Liver (tissue), 9 donors: ENCODE measurements around the gene ITGA5. TPM values are rescaled to one million over a fixed set of nuclear protein-coding genes. Genes with fewer than 3 reads are reported as not detected.

Experiments
- DNase-seq: peaks from one replicate; pipeline ENCODE4 v3.0.0-alpha.2; 2017; ENCODE audit warnings: low spot score
- H3K27ac ChIP-seq, 2 donors: one replicate each; pipeline ENCODE4 v1.7.0; 2013; ENCODE audit warnings: inconsistent platforms in 2 of 2, low read length in 2 of 2, control low read depth in 1 of 2, low read depth in 1 of 2, mild to moderate bottlenecking in 1 of 2
- H3K27me3 ChIP-seq, 4 donors: one replicate each; pipeline versions ENCODE4 v1.6.1 to v1.7.0; 2013; ENCODE audit warnings: low read length in 3 of 4, inconsistent platforms in 1 of 4, mild to moderate bottlenecking in 1 of 4, moderate library complexity in 1 of 4; ENCODE audit not compliant: control insufficient read depth in 4 of 4, insufficient read depth in 4 of 4
- H3K36me3 ChIP-seq, 4 donors: one replicate each; pipeline versions ENCODE4 v1.6.1 to v1.7.0; 2013; ENCODE audit warnings: low read length in 3 of 4, mild to moderate bottlenecking in 3 of 4, low read depth in 1 of 4, moderate library complexity in 1 of 4; ENCODE audit not compliant: control insufficient read depth in 4 of 4, insufficient read depth in 3 of 4
- H3K4me1 ChIP-seq, 4 donors: one replicate each; pipeline versions ENCODE4 v1.6.1 to v1.7.0; 2013; ENCODE audit warnings: low read length in 3 of 4, mild to moderate bottlenecking in 3 of 4, moderate library complexity in 1 of 4; ENCODE audit not compliant: control insufficient read depth in 4 of 4, insufficient read depth in 4 of 4
- H3K4me3 ChIP-seq, 3 donors: one replicate each; pipeline versions ENCODE4 v1.6.1 to v1.7.0; 2013; ENCODE audit warnings: low read length in 3 of 3, control low read depth in 1 of 3, low read depth in 1 of 3, mild to moderate bottlenecking in 1 of 3
- H3K9ac ChIP-seq, 2 donors: one replicate each; pipeline ENCODE4 v1.7.0; 2013; ENCODE audit warnings: low read length in 2 of 2, mild to moderate bottlenecking in 2 of 2, moderate library complexity in 2 of 2, control low read depth in 1 of 2, low read depth in 1 of 2
- H3K9me3 ChIP-seq, 4 donors: one replicate each; pipeline versions ENCODE4 v1.6.1 to v1.7.0; 2013; ENCODE audit warnings: low read length in 3 of 4; ENCODE audit not compliant: control insufficient read depth in 4 of 4
- EGR1 ChIP-seq, 2 donors: IDR thresholded peaks; 2 replicates each; pipeline ENCODE4 v1.6.1; 2016 to 2018; ENCODE audit warnings: antibody characterized with exemption in 2 of 2, low read depth in 2 of 2
- FOXA1 ChIP-seq: IDR thresholded peaks from 2 replicates; pipeline ENCODE4 v1.6.1; 2016; ENCODE audit warnings: antibody characterized with exemption
- FOXA2 ChIP-seq: IDR thresholded peaks from 2 replicates; pipeline ENCODE4 v1.6.1; 2016; ENCODE audit warnings: antibody characterized with exemption
- GABPA ChIP-seq, 2 donors: IDR thresholded peaks in 1 of 2; conservative IDR thresholded peaks in 1 of 2; 2 replicates each; pipeline ENCODE4 v1.6.1; 2016; ENCODE audit warnings: antibody characterized with exemption in 2 of 2, mild to moderate bottlenecking in 1 of 2, moderate library complexity in 1 of 2
- HNF4A ChIP-seq, 2 donors: conservative IDR thresholded peaks; 2 replicates each; pipeline ENCODE4 v1.6.1; 2016; ENCODE audit warnings: antibody characterized with exemption in 2 of 2, mild to moderate bottlenecking in 2 of 2
- HNF4G ChIP-seq: IDR thresholded peaks from 2 replicates; pipeline ENCODE4 v1.6.1; 2016; ENCODE audit warnings: antibody characterized with exemption
- JUND ChIP-seq, 2 donors: IDR thresholded peaks; 2 replicates each; pipeline ENCODE4 v1.6.1; 2016; ENCODE audit warnings: antibody characterized with exemption in 2 of 2
- NR2F2 ChIP-seq: IDR thresholded peaks from 2 replicates; pipeline ENCODE4 v1.6.1; 2016; ENCODE audit warnings: antibody characterized with exemption
- RAD21 ChIP-seq, 2 donors: IDR thresholded peaks; 2 replicates each; pipeline ENCODE4 v1.6.1; 2016; ENCODE audit warnings: antibody characterized with exemption in 2 of 2, mild to moderate bottlenecking in 2 of 2
- RXRA ChIP-seq, 2 donors: IDR thresholded peaks; 2 replicates each; pipeline ENCODE4 v1.6.1; 2017 to 2018; ENCODE audit warnings: antibody characterized with exemption in 2 of 2, mild to moderate bottlenecking in 1 of 2
- SP1 ChIP-seq: IDR thresholded peaks from 2 replicates; pipeline ENCODE4 v1.6.1; 2018; ENCODE audit warnings: antibody characterized with exemption, mild to moderate bottlenecking
- TAF1 ChIP-seq: conservative IDR thresholded peaks from 2 replicates; pipeline ENCODE4 v1.6.1; 2016; ENCODE audit warnings: antibody characterized with exemption, mild to moderate bottlenecking
- YY1 ChIP-seq: IDR thresholded peaks from 2 replicates; pipeline ENCODE4 v1.6.1; 2016; ENCODE audit warnings: antibody characterized with exemption, mild to moderate bottlenecking
- WGBS: extraction: QIAGEN DNeasy Blood & Tissue Kit; methylation state at CpG from one replicate; pipeline ENCODE4 v1.1.7; 2013; 5-methylcytosine and 5-hydroxymethylcytosine counted together
- polyA plus RNA-seq, 2 donors: library from polyadenylated mRNA; stranded (reverse) in 1 of 2; unstranded in 1 of 2; fragments of 200-250 nt in 1 of 2; fragments of >200 nt in 1 of 2; fragmentation: Nextera tagmentation in 1 of 2; extraction: Ambion mirVana in 1 of 2; gene quantifications; one replicate each; pipeline versions ENCODE4 v1.2.1 to v1.2.3, GENCODE V29; 2013 to 2015
- total RNA-seq, 2 donors: library from RNA; depleted of rRNA; stranded (reverse); fragments of >200 nt; gene quantifications; one replicate each; pipeline ENCODE4 v1.2.3, GENCODE V29; 2014
- TF ChIP-seq, protein P1 (sequence below): IDR thresholded peaks from 2 replicates; pipeline ENCODE4 v1.6.1; 2016; ENCODE audit warnings: antibody characterized with exemption
- TF ChIP-seq, protein P2 (sequence below): IDR thresholded peaks from 2 replicates; pipeline ENCODE4 v1.6.1; 2016; ENCODE audit warnings: antibody characterized with exemption, mild to moderate bottlenecking
- TF ChIP-seq, protein P3 (sequence below): IDR thresholded peaks from 2 replicates; pipeline ENCODE4 v1.6.1; 2016; ENCODE audit warnings: antibody characterized with exemption
- TF ChIP-seq, protein P4 (sequence below): fragments of 150-350 bp; IDR thresholded peaks from 2 replicates; pipeline ENCODE4 v1.5.1; 2017; ENCODE audit warnings: improper control_type of control experiment, low read depth, low read length; ENCODE audit not compliant: missing input control
- TF ChIP-seq, protein P5 (sequence below): IDR thresholded peaks from 2 replicates; pipeline ENCODE4 v1.6.1; 2016; ENCODE audit warnings: antibody characterized with exemption
- donor health status: healthy.
- donor health status: healthy.
- donor health status: healthy.
- donor health status: healthy.
- donor health status: healthy.

ITGA5 gene
- total RNA-seq: 10 to 100 TPM; 52.2 to 60.7 TPM
- 10 to 100 TPM; 26.6 to 27.1 TPM for polyA plus RNA-seq

DNA sequence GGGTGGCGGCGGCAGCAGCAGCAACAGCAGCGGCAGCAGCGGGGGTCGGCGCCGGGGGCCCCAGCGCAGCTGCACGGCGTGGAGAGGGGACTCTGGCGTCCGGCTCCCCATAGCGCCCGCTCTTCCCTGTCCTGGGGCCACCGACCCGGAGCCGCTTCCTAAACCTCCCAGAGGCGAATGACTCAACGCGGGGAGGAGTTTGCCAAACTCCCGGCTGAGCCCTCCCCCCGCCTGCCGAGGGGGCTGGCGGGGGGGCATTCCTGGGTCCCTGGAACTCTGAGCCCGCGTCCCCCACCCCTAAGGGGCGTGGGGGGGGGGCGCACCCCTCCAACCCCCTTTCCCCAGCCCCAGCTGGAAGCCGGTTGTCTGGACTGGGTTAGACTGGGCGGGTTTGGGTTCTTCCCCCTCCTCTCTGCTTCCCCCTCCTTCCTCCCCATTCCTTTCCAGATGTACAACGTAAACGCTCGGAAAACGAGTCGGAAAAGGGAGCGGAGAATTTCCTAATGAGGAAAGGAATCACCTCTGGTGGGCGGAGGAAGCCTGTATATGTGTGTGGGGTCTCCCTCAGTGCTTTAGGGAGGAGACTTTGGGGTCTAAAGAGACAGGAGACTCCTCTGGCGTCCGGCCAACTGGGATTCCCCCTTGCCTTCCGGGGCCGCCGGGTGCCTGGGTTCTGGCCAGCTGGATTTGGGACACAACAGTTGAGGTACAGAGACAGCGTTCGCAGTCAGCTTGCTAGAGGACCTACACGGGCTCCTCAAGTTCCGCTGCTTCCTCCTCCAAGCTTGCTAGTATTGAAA, at the start of gene ITGA5:
TSS of gene ITGA5 (minus strand) at position 179 of the 800 bp plus-strand sequence. CDS start at position 111, 68 bp downstream.
- TF ChIP-seq YY1 (peak; percentile 37), FOXA1 (no peak), RXRA (IDR thresholded peaks at IDR 0.05) (peak; percentile 16 to 34), JUND (IDR thresholded peaks at IDR 0.05) (peak; percentile 58 to 71), HNF4G (no peak), SP1 (no peak), HNF4A (conservative IDR thresholded peaks at IDR 0.05) (no peak), NR2F2 (no peak), GABPA (IDR thresholded peaks at IDR 0.05 in 1 of 2, conservative IDR thresholded peaks at IDR 0.05 in 1 of 2) (no peak), TAF1 (no peak), EGR1 (IDR thresholded peaks at IDR 0.05; ENCODE audit: low read depth in 2 of 2) (no peak), RAD21 (IDR thresholded peaks at IDR 0.05) (peak in 1 of 2 donors; percentile 11), FOXA2 (no peak)
- TF ChIP-seq, protein P1, sequence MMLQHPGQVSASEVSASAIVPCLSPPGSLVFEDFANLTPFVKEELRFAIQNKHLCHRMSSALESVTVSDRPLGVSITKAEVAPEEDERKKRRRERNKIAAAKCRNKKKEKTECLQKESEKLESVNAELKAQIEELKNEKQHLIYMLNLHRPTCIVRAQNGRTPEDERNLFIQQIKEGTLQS: no peak
- TF ChIP-seq, protein P2, sequence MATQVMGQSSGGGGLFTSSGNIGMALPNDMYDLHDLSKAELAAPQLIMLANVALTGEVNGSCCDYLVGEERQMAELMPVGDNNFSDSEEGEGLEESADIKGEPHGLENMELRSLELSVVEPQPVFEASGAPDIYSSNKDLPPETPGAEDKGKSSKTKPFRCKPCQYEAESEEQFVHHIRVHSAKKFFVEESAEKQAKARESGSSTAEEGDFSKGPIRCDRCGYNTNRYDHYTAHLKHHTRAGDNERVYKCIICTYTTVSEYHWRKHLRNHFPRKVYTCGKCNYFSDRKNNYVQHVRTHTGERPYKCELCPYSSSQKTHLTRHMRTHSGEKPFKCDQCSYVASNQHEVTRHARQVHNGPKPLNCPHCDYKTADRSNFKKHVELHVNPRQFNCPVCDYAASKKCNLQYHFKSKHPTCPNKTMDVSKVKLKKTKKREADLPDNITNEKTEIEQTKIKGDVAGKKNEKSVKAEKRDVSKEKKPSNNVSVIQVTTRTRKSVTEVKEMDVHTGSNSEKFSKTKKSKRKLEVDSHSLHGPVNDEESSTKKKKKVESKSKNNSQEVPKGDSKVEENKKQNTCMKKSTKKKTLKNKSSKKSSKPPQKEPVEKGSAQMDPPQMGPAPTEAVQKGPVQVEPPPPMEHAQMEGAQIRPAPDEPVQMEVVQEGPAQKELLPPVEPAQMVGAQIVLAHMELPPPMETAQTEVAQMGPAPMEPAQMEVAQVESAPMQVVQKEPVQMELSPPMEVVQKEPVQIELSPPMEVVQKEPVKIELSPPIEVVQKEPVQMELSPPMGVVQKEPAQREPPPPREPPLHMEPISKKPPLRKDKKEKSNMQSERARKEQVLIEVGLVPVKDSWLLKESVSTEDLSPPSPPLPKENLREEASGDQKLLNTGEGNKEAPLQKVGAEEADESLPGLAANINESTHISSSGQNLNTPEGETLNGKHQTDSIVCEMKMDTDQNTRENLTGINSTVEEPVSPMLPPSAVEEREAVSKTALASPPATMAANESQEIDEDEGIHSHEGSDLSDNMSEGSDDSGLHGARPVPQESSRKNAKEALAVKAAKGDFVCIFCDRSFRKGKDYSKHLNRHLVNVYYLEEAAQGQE: peak; percentile 61
- TF ChIP-seq, protein P3, sequence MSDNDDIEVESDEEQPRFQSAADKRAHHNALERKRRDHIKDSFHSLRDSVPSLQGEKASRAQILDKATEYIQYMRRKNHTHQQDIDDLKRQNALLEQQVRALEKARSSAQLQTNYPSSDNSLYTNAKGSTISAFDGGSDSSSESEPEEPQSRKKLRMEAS: no peak
- TF ChIP-seq, protein P4, sequence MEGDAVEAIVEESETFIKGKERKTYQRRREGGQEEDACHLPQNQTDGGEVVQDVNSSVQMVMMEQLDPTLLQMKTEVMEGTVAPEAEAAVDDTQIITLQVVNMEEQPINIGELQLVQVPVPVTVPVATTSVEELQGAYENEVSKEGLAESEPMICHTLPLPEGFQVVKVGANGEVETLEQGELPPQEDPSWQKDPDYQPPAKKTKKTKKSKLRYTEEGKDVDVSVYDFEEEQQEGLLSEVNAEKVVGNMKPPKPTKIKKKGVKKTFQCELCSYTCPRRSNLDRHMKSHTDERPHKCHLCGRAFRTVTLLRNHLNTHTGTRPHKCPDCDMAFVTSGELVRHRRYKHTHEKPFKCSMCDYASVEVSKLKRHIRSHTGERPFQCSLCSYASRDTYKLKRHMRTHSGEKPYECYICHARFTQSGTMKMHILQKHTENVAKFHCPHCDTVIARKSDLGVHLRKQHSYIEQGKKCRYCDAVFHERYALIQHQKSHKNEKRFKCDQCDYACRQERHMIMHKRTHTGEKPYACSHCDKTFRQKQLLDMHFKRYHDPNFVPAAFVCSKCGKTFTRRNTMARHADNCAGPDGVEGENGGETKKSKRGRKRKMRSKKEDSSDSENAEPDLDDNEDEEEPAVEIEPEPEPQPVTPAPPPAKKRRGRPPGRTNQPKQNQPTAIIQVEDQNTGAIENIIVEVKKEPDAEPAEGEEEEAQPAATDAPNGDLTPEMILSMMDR: no peak
- TF ChIP-seq, protein P5, sequence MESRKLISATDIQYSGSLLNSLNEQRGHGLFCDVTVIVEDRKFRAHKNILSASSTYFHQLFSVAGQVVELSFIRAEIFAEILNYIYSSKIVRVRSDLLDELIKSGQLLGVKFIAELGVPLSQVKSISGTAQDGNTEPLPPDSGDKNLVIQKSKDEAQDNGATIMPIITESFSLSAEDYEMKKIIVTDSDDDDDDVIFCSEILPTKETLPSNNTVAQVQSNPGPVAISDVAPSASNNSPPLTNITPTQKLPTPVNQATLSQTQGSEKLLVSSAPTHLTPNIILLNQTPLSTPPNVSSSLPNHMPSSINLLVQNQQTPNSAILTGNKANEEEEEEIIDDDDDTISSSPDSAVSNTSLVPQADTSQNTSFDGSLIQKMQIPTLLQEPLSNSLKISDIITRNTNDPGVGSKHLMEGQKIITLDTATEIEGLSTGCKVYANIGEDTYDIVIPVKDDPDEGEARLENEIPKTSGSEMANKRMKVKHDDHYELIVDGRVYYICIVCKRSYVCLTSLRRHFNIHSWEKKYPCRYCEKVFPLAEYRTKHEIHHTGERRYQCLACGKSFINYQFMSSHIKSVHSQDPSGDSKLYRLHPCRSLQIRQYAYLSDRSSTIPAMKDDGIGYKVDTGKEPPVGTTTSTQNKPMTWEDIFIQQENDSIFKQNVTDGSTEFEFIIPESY: no peak
- Histone ChIP-seq H3K4me3 (peak within 1 kb of the TSS; percentile 80 to 93 (median 91)), H3K27me3 (no peaks in the 10 kb centered on the region), H3K9ac (peak within 1 kb of the TSS; percentile 79 to 82), H3K36me3 (no peaks in the 10 kb centered on the region), H3K4me1 (peaks cover 6 to 41% (median 32%) of the 10 kb centered on the region in 4 donors), H3K9me3 (no peaks in the 10 kb centered on the region), H3K27ac (peak within 1 kb of the TSS; percentile 82 to 85)
- WGBS: 3% methylated on average over 46 of the region's 46 CpGs
- no peak for DNase-seq
